Fibroblast of villous mesenchyme (primary cell): ENCODE results near the gene RIMS4. TPM values are rescaled to one million over a fixed set of nuclear protein-coding genes. Genes with fewer than 3 reads are reported as not detected.

ENCODE experiments used
- DNase-seq: peaks from one replicate; pipeline ENCODE4 v3.0.0-alpha.2; 2010; ENCODE audit warnings: low read depth
- H3K4me3 ChIP-seq: 2 replicates; pipeline ENCODE4 v1.5.1; 2011; ENCODE audit warnings: low read depth, mild to moderate bottlenecking, low read length
- CTCF ChIP-seq: IDR thresholded peaks from 2 replicates; pipeline ENCODE4 v1.5.1; 2012; ENCODE audit warnings: low read depth, mild to moderate bottlenecking, low read length; ENCODE audit not compliant: insufficient read depth
- total RNA-seq: library from RNA; depleted of rRNA; stranded (reverse); fragments of >200 nt; gene quantifications from 2 replicates; pipeline ENCODE4 v1.2.3, GENCODE V29; 2012

Gene RIMS4
- total RNA-seq, 1 donor, result not detected

GRCh38 chr20:44781118-44781517 is 29.2 kb downstream of the RIMS4 start:
- no peak for TF ChIP-seq CTCF
- no peak overlapping the region for H3K4me3 ChIP-seq

GRCh38 chr20:44780226-44780625 is 30.1 kb downstream of the RIMS4 start:
- no peak overlapping the region for H3K4me3 ChIP-seq
- TF ChIP-seq CTCF, result no peak
- peak; percentile 62 for DNase-seq

More at GRCh38 chr20:44781118-44781517, 29.2 kb downstream of the RIMS4 start:
- no peak for DNase-seq

GRCh38 chr20:44776980-44777379 is 33.4 kb downstream of the RIMS4 start:
- TF ChIP-seq CTCF, result no peak
- H3K4me3 ChIP-seq, result no peak overlapping the region
- peak; percentile 24 for DNase-seq

- H3K4me3 ChIP-seq, result no peak overlapping the region
- no peak for DNase-seq
- TF ChIP-seq CTCF, result no peak
These were observed 37.1 kb downstream of the RIMS4 start for GRCh38 chr20:44773070-44773829.

- H3K4me3 ChIP-seq, result no peak overlapping the region
- no peak for TF ChIP-seq CTCF
- DNase-seq, result no peak
These were observed 37.7 kb downstream of the RIMS4 start for GRCh38 chr20:44772636-44773035.

- no peak for TF ChIP-seq CTCF
- H3K4me3 ChIP-seq, result no peak overlapping the region
- no peak for DNase-seq
These were observed 39.2 kb downstream of the RIMS4 start for GRCh38 chr20:44771172-44771535.
